Right lobe of liver (tissue), 6 donors: ENCODE data around the gene RANBP17. TPM values are rescaled to one million over a fixed set of nuclear protein-coding genes. Genes with fewer than 3 reads are reported as not detected.

ENCODE experiments used
- ATAC-seq, 4 donors: fragments of 200-7000 bp; cut with Tn5 transposase; one replicate each; pipeline ENCODE4 v1.9.1; 2020; ENCODE audit warnings: mild to moderate bottlenecking in 4 of 4, moderate library complexity in 4 of 4
- DNase-seq, 3 donors: peaks; one replicate each; pipeline ENCODE4 v3.0.0-alpha.2; 2020
- H3K27ac ChIP-seq, 3 donors: fragments of 200-600 bp; one replicate each; pipeline ENCODE4 v1.8.0; 2022
- H3K27me3 ChIP-seq, 2 donors: fragments of 200-600 bp; one replicate each; pipeline ENCODE4 v1.8.0; 2022
- H3K36me3 ChIP-seq, 4 donors: fragments of 200-600 bp; sonication (generic) in 1 of 4; one replicate each; pipeline versions ENCODE4 v1.5.1 to v1.8.0; 2017 to 2022; ENCODE audit warnings: control low read depth in 1 of 4
- H3K4me1 ChIP-seq, 4 donors: fragments of 200-600 bp; sonication (generic) in 1 of 4; one replicate each; pipeline versions ENCODE4 v1.5.1 to v1.8.0; 2017 to 2022; ENCODE audit warnings: control low read depth in 1 of 4
- H3K4me3 ChIP-seq, 3 donors: fragments of 200-600 bp; one replicate each; pipeline ENCODE4 v1.8.0; 2022
- H3K9me3 ChIP-seq, 4 donors: fragments of 200-600 bp; sonication (generic) in 1 of 4; one replicate each; pipeline versions ENCODE4 v1.5.1 to v1.8.0; 2017 to 2022; ENCODE audit warnings: control low read depth in 1 of 4
- POLR2A ChIP-seq: fragments of 450-650 bp; IDR thresholded peaks from one replicate; pipeline ENCODE4 v1.6.1; 2017; ENCODE audit warnings: antibody characterized with exemption, mild to moderate bottlenecking
- WGBS: methylation state at CpG from one replicate; pipeline ENCODE4 v1.1.6; 2018; ENCODE audit warnings: low coverage, low lambda C conversion rate; ENCODE audit not compliant: insufficient coverage; ENCODE audit errors: missing lambda C conversion rate; 5-methylcytosine and 5-hydroxymethylcytosine counted together
- intact Hi-C, 2 donors: fragments of 100-400 bp; cut with DNase I; formaldehyde crosslinking; loops; one replicate each; pipeline versions ENCODE4 v1.11.2 to v1.14.1; 2022
- total RNA-seq, 6 experiments: library from RNA; depleted of rRNA in 2 of 6; stranded (reverse); fragments of >200 nt in 2 of 6; fragmentation: NEBNext Ultra II Directional in 3 of 6; extraction: Animal tissue kit (Norgen Biotek cat#: 25700) in 3 of 6; gene quantifications; one replicate each; pipeline versions ENCODE4 v1.1.0 to v1.2.4, GENCODE V29; 2016 to 2023
- TF ChIP-seq, protein P1 (sequence below), 4 donors: fragments of 200-600 bp in 3 of 4; fragments of 450-650 bp in 1 of 4; IDR thresholded peaks; one replicate each; pipeline versions ENCODE4 v1.5.1 to v1.8.0; 2016 to 2022; ENCODE audit warnings: antibody characterized with exemption in 4 of 4, mild to moderate bottlenecking in 2 of 4
- donor health status: DM: no; HTN: yes; CAD: no.
- donor health status: DM: no; HTN: no; CAD: no.
- donor health status: DM: no; HTN: no; CAD: no.
- donor health status: DM: no; HTN: yes; CAD: no.
- donor health status: DM: no; HTN: yes; CAD: no.

Gene RANBP17
- total RNA-seq, 6 experiments from 2014 or later: 1.5 to 5.7 (median 4.7) TPM

GRCh38 chr5:170849374-170849773 is 12.4 kb upstream of the RANBP17 start:
- no peak for ATAC-seq
- intact Hi-C loops: no loop called here
- no peak for TF ChIP-seq POLR2A
- TF ChIP-seq, protein P1, sequence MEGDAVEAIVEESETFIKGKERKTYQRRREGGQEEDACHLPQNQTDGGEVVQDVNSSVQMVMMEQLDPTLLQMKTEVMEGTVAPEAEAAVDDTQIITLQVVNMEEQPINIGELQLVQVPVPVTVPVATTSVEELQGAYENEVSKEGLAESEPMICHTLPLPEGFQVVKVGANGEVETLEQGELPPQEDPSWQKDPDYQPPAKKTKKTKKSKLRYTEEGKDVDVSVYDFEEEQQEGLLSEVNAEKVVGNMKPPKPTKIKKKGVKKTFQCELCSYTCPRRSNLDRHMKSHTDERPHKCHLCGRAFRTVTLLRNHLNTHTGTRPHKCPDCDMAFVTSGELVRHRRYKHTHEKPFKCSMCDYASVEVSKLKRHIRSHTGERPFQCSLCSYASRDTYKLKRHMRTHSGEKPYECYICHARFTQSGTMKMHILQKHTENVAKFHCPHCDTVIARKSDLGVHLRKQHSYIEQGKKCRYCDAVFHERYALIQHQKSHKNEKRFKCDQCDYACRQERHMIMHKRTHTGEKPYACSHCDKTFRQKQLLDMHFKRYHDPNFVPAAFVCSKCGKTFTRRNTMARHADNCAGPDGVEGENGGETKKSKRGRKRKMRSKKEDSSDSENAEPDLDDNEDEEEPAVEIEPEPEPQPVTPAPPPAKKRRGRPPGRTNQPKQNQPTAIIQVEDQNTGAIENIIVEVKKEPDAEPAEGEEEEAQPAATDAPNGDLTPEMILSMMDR (IDR thresholded peaks at IDR 0.05): no peak

GRCh38 chr5:170854566-170854965 is 7.3 kb upstream of the RANBP17 start:
- no peak overlapping the region for H3K27ac ChIP-seq
- DNase-seq: no peak
- intact Hi-C loops: no loop called here
- ATAC-seq: no peak
- H3K4me3 ChIP-seq: no peak overlapping the region
- H3K36me3 ChIP-seq: no peaks in the 10 kb centered on the region
- H3K4me1 ChIP-seq: no peaks in the 10 kb centered on the region
- TF ChIP-seq, protein P1 (IDR thresholded peaks at IDR 0.05): no peak
- no peak for TF ChIP-seq POLR2A
- H3K27me3 ChIP-seq: no peaks in the 10 kb centered on the region
- WGBS: 45% methylated on average over 6 of the region's 6 CpGs
- no peaks in the 10 kb centered on the region for H3K9me3 ChIP-seq

More at GRCh38 chr5:170849374-170849773, 12.4 kb upstream of the RANBP17 start:
- Histone ChIP-seq H3K4me1 (no peaks in the 10 kb centered on the region), H3K36me3 (no peaks in the 10 kb centered on the region), H3K27ac (no peak overlapping the region), H3K27me3 (no peaks in the 10 kb centered on the region), H3K4me3 (no peak overlapping the region), H3K9me3 (no peaks in the 10 kb centered on the region)
- DNase-seq: no peak
- 63% methylated on average over 2 of the region's 2 CpGs for WGBS

GRCh38 chr5:170857066-170857465 is 4.8 kb upstream of the RANBP17 start:
- intact Hi-C loops: no loop called here
- H3K27ac ChIP-seq: no peak overlapping the region
- no peaks in the 10 kb centered on the region for H3K4me1 ChIP-seq

DNA sequence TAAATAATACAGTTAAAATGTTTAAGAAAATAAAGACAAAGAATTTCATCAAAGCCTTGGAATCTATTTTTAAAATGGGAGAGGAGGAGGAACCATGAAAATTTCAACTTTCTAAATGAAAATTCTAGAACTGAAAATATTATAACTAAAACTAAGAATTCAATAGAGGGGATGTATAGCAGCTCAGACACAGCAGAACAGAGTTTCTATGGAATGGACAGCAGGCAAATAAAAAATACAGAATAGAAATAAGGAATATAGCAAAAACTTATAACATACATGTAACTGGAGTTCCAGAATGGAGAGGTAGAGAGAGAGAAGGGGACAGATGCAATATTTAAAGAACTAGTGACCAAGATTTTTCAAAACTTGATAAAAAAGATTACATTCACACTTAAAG is 1.4 kb upstream of the RANBP17 start:
- no peak for TF ChIP-seq POLR2A
- TF ChIP-seq, protein P1 (IDR thresholded peaks at IDR 0.05): no peak
- Histone ChIP-seq H3K36me3 (no peaks in the 10 kb centered on the region), H3K27me3 (no peaks in the 10 kb centered on the region), H3K9me3 (no peaks in the 10 kb centered on the region), H3K4me1 (no peaks in the 10 kb centered on the region), H3K27ac (no peak overlapping the region), H3K4me3 (no peak overlapping the region)
- intact Hi-C loops: no loop called here
- ATAC-seq (no peak), DNase-seq (no peak)

More at GRCh38 chr5:170857066-170857465, 4.8 kb upstream of the RANBP17 start:
- Histone ChIP-seq H3K27me3 (no peaks in the 10 kb centered on the region), H3K9me3 (no peaks in the 10 kb centered on the region), H3K36me3 (no peaks in the 10 kb centered on the region), H3K4me3 (no peak overlapping the region)
- TF ChIP-seq, protein P1 (IDR thresholded peaks at IDR 0.05): no peak
- TF ChIP-seq POLR2A: no peak
- WGBS: 77% methylated on average over 2 of the region's 2 CpGs
- ATAC-seq (no peak), DNase-seq (no peak)
